Hepatocyte (in vitro differentiated cells): ENCODE measurements around the gene CNTN4.

Experiments used
- EZH2 ChIP-seq: fragments of 200-600 bp; sonication (generic); IDR thresholded peaks from 2 replicates; pipeline ENCODE4 v1.6.1; 2016; ENCODE audit warnings: antibody characterized with exemption, mild to moderate bottlenecking, borderline replicate concordance
- EZH2phosphoT487 ChIP-seq: fragments of 200-600 bp; sonication (generic); IDR thresholded peaks from one replicate; pipeline ENCODE4 v1.6.1; 2018; ENCODE audit warnings: antibody characterized with exemption, mild to moderate bottlenecking, low read depth, moderate library complexity; ENCODE audit not compliant: unreplicated experiment, severe bottlenecking
- TF ChIP-seq, protein P1 (sequence below): fragments of 200-600 bp; sonication (generic); IDR thresholded peaks from 2 replicates; pipeline ENCODE4 v1.5.1; 2016; ENCODE audit warnings: antibody characterized with exemption, mild to moderate bottlenecking; ENCODE audit not compliant: poor library complexity

GRCh38 chr3:2947536-2947935 lies 848.9 kb downstream of the CNTN4 start:
- TF ChIP-seq, protein P1, sequence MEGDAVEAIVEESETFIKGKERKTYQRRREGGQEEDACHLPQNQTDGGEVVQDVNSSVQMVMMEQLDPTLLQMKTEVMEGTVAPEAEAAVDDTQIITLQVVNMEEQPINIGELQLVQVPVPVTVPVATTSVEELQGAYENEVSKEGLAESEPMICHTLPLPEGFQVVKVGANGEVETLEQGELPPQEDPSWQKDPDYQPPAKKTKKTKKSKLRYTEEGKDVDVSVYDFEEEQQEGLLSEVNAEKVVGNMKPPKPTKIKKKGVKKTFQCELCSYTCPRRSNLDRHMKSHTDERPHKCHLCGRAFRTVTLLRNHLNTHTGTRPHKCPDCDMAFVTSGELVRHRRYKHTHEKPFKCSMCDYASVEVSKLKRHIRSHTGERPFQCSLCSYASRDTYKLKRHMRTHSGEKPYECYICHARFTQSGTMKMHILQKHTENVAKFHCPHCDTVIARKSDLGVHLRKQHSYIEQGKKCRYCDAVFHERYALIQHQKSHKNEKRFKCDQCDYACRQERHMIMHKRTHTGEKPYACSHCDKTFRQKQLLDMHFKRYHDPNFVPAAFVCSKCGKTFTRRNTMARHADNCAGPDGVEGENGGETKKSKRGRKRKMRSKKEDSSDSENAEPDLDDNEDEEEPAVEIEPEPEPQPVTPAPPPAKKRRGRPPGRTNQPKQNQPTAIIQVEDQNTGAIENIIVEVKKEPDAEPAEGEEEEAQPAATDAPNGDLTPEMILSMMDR, result no peak
- TF ChIP-seq EZH2 (no peak), EZH2phosphoT487 (no peak)
